ENCODE data around the gene ASB13.
A peak's percentile ranks its signal among the peaks of the same experiment; 100 is the strongest.

Gene ASB13

DNA sequence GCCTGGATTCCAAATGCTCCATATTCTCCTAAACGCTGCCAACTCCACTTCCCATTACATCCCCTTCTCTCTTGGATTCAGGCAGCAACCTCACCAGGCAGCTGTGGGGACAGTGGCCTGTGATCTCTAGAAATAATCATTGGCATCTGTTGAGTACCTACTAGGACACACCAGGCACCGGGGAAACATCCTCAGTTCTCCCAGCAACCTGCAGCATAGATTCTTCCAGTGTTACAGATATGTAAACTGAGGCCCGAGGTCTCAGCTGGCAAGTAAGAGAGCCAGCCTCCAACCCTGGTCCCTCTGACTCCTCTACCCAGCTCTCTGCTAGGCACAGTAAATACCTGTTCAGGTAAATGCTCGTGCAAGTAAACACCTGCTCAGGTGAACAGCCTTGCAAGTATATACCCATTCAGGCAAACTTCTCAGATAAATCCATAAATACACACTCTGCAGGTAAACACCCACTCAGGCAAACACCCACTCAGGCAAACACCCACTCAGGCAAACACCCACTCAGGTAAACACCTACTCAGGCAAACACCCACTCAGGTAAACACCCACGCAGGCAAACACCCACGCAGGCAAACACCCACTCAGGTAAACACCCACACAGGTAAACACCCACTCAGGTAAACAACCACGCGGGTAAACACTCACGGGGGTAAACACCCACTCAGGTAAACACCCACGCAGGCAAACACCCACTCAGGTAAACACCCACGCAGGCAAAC lies 18.7 kb downstream of the ASB13 start:
- no peak for DNase-seq

GRCh38 chr10:5645944-5646617 lies 20.3 kb downstream of the ASB13 start:
- no peak for DNase-seq

DNA sequence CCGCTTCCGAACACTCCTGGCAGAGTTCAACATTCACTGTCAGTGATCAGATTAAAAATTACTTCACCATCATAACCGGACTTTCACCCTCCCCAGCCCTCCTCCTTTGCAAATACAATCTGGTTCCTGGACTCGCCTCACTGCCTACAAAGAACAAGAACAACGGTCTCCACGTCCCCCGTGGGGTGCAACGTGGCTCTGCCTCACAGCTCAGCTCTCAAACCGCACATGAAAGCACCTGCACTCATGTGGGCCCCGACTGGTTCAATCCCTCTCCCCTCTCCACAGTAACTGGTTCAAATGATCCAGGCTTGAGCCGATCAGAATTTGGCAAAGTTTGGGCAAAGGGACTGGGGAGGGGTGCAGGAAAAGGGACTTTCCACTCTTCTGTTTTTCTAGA lies 21.0 kb downstream of the ASB13 start:
- DNase-seq: no peak

DNA sequence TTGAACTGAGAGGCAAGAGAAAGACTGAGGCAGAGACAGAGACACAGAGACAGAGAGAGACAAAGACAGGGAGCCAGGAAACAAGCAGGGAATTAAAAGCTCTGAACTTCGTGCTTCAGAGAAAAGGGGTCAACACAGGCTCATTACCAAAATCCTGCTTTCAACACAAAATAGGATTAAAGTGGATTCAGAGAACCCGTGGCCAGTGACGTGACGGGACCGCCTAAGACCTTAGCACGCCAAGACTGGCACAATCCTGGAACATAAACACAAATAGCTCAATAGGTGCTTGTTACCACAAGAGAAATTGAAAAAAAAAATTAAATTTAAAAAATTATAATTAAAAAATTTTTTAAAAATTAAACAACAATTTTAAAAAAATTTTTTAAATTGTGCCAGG lies 21.5 kb downstream of the ASB13 start:
- no peak for DNase-seq

- no peak for DNase-seq
These were observed 22.9 kb downstream of the ASB13 start for GRCh38 chr10:5643346-5644067.

DNA sequence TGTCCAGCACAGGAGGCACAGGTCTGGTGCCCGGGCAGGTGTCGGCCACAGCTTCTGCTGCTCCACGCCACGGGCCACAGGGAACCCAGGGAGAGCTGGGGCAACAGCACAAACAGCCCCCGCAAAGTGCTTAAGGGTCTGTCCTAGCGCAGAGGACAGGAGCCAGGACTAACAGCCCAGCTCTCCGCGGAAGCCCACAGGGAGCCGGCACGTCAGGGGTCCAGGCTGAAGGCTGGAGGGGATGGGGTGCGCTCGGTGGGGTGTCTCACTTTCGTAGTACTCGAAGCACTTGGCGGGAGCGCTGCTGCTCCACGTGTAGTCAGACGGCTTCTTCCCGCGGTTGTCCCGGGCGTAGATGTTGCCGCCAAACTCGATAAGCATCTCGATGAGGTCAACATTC lies 24.9 kb downstream of the ASB13 start:
- no peak for DNase-seq

DNA sequence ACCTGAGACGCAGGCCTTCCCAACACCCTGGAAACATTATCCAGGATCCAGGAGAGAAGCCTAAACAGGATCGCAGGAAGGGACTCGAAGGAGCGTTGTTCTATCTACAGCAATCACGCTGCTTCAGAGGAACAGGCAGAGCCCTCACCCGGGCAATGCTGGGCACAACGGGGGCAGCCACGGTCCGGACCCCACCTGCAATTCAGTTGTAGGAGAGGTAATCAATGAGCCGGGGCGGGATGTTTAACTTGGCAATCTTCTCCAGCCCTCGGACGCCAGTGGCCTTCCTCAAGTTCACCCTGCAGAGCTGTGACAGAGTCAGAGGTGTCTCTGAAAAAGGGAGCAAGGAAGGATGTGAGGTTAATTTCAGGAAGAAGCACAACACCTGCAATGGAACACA lies 25.9 kb downstream of the ASB13 start:
- no peak for DNase-seq

GRCh38 chr10:5640036-5640435 lies 26.4 kb downstream of the ASB13 start:
- DNase-seq: no peak

DNA sequence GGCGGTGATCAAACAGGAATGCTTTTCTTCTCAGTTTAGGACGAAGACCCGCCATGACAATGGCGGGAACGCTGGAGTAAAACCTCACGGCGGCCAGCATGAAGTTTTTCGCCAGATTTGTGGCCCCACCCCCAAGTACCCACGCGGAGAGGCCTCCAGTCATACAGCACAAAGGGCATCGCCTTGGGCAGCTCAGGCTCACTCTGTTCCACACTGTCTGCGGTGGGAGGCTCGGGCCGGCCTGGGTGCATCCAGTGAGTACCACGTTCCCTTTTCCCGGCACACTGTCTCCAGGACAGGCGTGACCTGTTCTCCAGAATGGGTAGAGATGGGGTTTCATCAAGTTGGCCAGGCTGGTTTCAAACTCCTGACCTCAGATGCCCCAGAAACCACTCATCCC lies 27.3 kb downstream of the ASB13 start:
- DNase-seq: no peak

- DNase-seq: no peak
These were observed 27.9 kb downstream of the ASB13 start for GRCh38 chr10:5638494-5638893.

- DNase-seq: no peak
These were observed 31.5 kb downstream of the ASB13 start for GRCh38 chr10:5634918-5635317.

GRCh38 chr10:5633166-5633749 lies 33.1 kb downstream of the ASB13 start:
- DNase-seq: no peak

DNA sequence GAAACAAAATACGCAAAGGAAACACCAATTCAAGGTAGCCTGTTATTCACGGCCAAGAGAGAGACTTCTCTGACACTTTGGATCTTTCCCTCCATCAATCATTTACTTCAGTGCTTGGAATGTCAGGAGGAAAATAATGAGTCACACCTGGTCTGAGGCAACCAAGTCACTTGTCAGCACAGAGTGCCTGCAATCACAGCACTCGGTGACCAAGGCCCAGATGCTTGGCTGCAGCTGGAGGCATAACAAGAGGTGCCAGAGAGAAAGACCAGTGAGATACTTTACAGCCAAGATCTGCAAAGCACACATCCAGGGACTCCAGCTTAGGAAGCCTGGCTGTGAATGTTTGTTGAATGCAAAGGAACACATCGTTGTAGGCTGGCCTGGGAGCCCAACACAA lies 33.9 kb downstream of the ASB13 start:
- DNase-seq: no peak

DNA sequence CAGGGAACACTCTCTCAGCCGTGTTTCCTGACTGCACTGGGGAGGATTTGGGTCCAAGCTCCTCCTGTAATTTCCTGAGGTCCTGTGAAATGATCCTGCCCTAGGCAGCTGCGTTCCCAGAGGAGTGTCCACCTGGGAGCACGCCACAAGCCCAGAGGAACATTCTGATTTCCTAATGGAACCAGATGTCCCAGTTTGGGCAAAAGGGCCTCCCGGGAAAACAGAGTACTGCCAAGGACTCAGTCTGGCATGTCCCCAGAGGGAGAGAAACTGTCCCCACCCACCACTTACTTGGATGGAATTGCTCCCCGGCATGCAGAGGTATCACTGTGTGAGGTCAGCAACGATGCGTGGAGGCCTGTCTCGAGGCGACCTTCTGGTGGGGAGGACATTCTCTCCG lies 34.5 kb downstream of the ASB13 start:
- DNase-seq: no peak

DNA sequence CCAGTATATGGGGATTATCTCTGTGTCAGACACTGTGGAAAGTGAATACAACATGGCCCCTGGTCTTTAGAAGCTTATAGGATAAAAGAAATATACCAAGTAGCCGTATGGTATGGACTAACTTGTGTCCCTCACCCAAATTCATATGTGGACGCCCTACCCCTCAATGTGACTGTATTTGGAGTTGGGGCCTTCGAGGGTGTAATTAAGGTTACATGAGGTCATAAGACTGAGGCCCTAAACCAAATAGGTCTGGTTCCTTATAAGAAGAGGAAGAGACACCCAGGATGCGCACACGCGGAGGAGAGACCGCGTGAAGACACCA lies 36.3 kb downstream of the ASB13 start:
- DNase-seq: no peak

- DNase-seq: peak; percentile 88
These were observed 36.9 kb downstream of the ASB13 start for GRCh38 chr10:5629303-5630111.

DNA sequence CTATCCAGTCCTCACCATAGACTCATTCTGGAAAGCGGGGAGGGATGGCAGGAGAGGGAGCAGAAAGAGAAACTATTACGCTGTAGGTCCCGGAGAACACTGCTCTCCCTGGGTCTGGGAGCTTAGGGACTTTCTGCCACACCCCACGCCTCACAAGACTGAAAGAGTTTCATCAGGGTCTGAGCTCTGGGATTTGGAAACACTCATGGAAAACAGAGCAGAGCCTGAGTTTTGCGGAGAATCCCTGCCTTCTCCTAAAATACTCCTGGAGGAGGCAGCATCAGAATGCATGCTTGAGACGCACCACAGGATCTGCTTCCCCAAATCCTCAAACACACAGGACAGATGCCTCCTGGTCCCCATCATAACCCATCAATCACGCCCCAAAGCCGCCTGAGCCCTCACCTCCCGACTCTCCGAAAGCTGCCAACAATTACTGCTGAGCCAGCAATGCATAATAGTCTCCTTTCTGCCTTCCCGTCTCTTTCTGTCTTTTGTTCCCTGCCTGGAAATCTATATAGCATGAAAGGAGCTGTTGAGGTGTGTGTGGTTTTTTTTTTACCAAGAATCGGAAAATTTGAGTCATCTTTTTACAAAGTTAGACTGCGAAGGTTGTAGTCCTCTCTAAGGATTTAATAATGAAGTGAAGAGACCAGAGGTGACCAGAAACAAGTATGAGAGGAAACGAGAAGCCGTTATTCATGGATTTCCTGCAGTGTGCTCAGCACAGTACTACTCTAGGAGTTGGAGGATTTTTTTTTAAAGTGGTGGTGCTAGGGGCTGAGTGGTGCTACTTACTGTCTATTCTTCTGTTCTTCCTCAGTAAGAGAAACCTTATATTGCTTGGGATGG lies 37.7 kb downstream of the ASB13 start:
- no peak for DNase-seq

DNA sequence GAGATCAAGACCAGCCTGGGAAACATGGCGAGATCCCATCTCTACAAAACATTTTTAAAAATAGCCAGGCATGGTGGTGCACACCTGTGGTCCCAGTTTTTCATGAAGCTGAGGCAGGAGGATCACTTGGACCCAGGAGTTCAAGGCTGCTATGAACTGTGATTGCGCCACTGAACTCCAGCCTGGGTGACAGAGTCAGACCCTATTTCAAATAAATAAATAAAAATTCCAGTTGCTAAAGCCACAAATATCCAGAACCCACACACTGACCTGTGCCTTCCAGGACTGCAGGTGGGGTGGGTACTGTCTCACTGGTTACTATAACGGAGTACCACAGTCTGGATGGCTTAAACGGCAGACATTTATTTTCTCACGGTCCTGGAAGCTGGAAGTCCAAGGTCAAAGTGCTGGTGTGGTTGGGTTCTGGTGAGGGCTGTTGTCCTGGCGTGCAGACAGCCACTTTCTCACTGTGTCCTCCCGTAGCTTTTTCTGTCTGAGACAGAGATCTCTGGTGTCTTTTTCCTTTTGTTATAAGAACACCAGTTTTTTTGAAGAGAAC lies 38.8 kb downstream of the ASB13 start:
- DNase-seq: no peak

DNA sequence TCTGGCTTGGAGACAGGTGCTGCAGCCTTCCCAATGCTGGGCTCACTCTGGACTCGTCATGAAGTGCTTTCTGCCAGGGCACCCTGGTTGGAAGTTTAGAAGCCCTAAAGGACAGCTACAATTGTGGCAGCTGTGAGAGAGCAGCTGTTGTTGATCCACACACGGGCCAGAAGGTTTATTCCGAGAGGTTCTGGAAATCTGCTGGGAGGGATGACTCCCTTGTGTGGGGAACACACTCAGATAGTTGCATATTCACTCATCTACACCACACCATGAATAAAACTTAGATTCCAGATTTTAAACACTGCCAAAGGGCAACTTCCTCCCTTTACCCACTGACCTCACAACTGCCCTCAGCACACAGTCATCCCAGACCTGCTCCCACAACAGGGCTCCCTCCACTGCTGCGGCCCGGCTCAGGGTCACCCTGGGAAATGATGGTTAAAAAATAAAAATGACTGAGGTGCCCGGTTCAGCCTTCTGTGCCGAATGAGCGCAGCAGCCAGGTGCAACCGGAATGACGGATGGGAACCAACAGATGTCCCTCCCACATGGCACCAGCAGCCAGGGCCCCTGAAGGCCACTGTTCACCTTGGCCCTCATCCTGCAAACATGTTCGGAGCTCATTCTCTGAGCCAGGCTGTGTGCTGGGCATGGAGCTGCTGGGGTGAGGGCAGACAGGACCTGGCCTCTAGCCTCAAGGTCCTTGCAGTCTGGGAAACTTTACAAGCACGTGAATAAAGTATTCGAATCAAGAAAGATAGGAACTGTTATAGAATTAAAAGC lies 40.2 kb downstream of the ASB13 start:
- DNase-seq: no peak

GRCh38 chr10:5624701-5625100 lies 41.7 kb downstream of the ASB13 start:
- DNase-seq: no peak

Data from CD4-positive, alpha-beta T cell treated with Interleukin-17A for 4 hours (primary cell).